Hepatocyte (in vitro differentiated cells): ENCODE data around the gene WNT2. TPM values are rescaled to one million over a fixed set of nuclear protein-coding genes. Genes with fewer than 3 reads are reported as not detected.

Experiments
- DNase-seq: peaks from one replicate; pipeline ENCODE4 v3.0.0-alpha.2; 2016; ENCODE audit warnings: low spot score
- H2AFZ ChIP-seq: fragments of 200-600 bp; sonication (generic); 2 replicates; pipeline ENCODE4 v1.6.0; 2016; ENCODE audit warnings: antibody characterized with exemption, mild to moderate bottlenecking
- H3K27ac ChIP-seq: fragments of 200-600 bp; sonication (generic); 2 replicates; pipeline ENCODE4 v1.5.1; 2016; ENCODE audit warnings: mild to moderate bottlenecking
- H3K27me3 ChIP-seq: fragments of 200-600 bp; sonication (generic); 2 replicates; pipeline ENCODE4 v1.6.1; 2016
- H3K36me3 ChIP-seq: fragments of 200-600 bp; sonication (generic); replicated peaks from 2 replicates; pipeline ENCODE4 v1.5.1; 2016; ENCODE audit warnings: low read depth; ENCODE audit not compliant: insufficient read depth
- H3K4me1 ChIP-seq: fragments of 200-600 bp; sonication (generic); 2 replicates; pipeline ENCODE4 v1.5.1; 2016; ENCODE audit warnings: mild to moderate bottlenecking, moderate library complexity; ENCODE audit not compliant: insufficient read depth
- H3K4me2 ChIP-seq: fragments of 200-600 bp; sonication (generic); 2 replicates; pipeline ENCODE4 v1.6.0; 2016
- H3K4me3 ChIP-seq: fragments of 200-600 bp; sonication (generic); 2 replicates; pipeline ENCODE4 v1.5.1; 2016; ENCODE audit warnings: mild to moderate bottlenecking
- H3K79me2 ChIP-seq: fragments of 200-600 bp; sonication (generic); 2 replicates; pipeline ENCODE4 v1.6.0; 2017; ENCODE audit warnings: mild to moderate bottlenecking
- H3K9me2 ChIP-seq: fragments of 200-600 bp; sonication (generic); replicated peaks from 2 replicates; pipeline ENCODE4 v1.6.0; 2017; ENCODE audit warnings: mild to moderate bottlenecking; ENCODE audit not compliant: insufficient read depth
- H3K9me3 ChIP-seq: fragments of 200-600 bp; sonication (generic); 2 replicates; pipeline ENCODE4 v1.5.1; 2016; ENCODE audit warnings: low read depth, mild to moderate bottlenecking
- H4K20me1 ChIP-seq: fragments of 200-600 bp; sonication (generic); 2 replicates; pipeline ENCODE4 v1.6.0; 2016; ENCODE audit warnings: mild to moderate bottlenecking; ENCODE audit not compliant: insufficient read depth, poor library complexity, severe bottlenecking
- EZH2 ChIP-seq: fragments of 200-600 bp; sonication (generic); IDR thresholded peaks from 2 replicates; pipeline ENCODE4 v1.6.1; 2016; ENCODE audit warnings: antibody characterized with exemption, mild to moderate bottlenecking, borderline replicate concordance
- EZH2phosphoT487 ChIP-seq: fragments of 200-600 bp; sonication (generic); IDR thresholded peaks from one replicate; pipeline ENCODE4 v1.6.1; 2018; ENCODE audit warnings: antibody characterized with exemption, mild to moderate bottlenecking, low read depth, moderate library complexity; ENCODE audit not compliant: unreplicated experiment, severe bottlenecking
- WGBS: methylation state at CpG from one replicate; pipeline ENCODE4 v1.1.6; 2016; ENCODE audit warnings: low lambda C conversion rate; ENCODE audit errors: missing lambda C conversion rate; 5-methylcytosine and 5-hydroxymethylcytosine counted together
- polyA plus RNA-seq: library from polyadenylated mRNA; unstranded; fragments of >200 nt; fragmentation: Nextera tagmentation; extraction: Ambion mirVana; gene quantifications from 2 replicates; pipeline ENCODE4 v1.2.1, GENCODE V29; 2016
- total RNA-seq: library from RNA; depleted of rRNA; stranded (reverse); fragments of >200 nt; gene quantifications from 2 replicates; pipeline ENCODE4 v1.2.3, GENCODE V29; 2014
- TF ChIP-seq, protein P1 (sequence below): fragments of 200-600 bp; sonication (generic); IDR thresholded peaks from 2 replicates; pipeline ENCODE4 v1.5.1; 2016; ENCODE audit warnings: antibody characterized with exemption, mild to moderate bottlenecking; ENCODE audit not compliant: poor library complexity

The WNT2 gene
- total and polyA plus RNA-seq, 2 experiments from 2014 or later = 17.6 to 26.3 TPM

GRCh38 chr7:117319181-117319580 lies 3.7 kb downstream of the WNT2 start:
- H3K9me3 ChIP-seq = no peaks in the 10 kb centered on the region
- peaks cover 36% of the 10 kb centered on the region for H3K27me3 ChIP-seq
- no peaks in the 10 kb centered on the region for H3K36me3 ChIP-seq
- TF ChIP-seq EZH2phosphoT487 (no peak), EZH2 (no peak)
- TF ChIP-seq, protein P1, sequence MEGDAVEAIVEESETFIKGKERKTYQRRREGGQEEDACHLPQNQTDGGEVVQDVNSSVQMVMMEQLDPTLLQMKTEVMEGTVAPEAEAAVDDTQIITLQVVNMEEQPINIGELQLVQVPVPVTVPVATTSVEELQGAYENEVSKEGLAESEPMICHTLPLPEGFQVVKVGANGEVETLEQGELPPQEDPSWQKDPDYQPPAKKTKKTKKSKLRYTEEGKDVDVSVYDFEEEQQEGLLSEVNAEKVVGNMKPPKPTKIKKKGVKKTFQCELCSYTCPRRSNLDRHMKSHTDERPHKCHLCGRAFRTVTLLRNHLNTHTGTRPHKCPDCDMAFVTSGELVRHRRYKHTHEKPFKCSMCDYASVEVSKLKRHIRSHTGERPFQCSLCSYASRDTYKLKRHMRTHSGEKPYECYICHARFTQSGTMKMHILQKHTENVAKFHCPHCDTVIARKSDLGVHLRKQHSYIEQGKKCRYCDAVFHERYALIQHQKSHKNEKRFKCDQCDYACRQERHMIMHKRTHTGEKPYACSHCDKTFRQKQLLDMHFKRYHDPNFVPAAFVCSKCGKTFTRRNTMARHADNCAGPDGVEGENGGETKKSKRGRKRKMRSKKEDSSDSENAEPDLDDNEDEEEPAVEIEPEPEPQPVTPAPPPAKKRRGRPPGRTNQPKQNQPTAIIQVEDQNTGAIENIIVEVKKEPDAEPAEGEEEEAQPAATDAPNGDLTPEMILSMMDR = no peak
- no peaks in the 10 kb centered on the region for H3K79me2 ChIP-seq
- no peaks in the 10 kb centered on the region for H3K9me2 ChIP-seq
- H3K27ac ChIP-seq = no peak overlapping the region
- H4K20me1 ChIP-seq = no peaks in the 10 kb centered on the region
- no peak overlapping the region for H3K4me3 ChIP-seq
- H2AFZ ChIP-seq = no peak overlapping the region
- no peak overlapping the region for H3K4me2 ChIP-seq
- whole genome bisulfite sequencing = 84% methylated on average over 3 of the region's 3 CpGs
- peaks cover 8% of the 10 kb centered on the region for H3K4me1 ChIP-seq
- no peak for DNase-seq

DNA sequence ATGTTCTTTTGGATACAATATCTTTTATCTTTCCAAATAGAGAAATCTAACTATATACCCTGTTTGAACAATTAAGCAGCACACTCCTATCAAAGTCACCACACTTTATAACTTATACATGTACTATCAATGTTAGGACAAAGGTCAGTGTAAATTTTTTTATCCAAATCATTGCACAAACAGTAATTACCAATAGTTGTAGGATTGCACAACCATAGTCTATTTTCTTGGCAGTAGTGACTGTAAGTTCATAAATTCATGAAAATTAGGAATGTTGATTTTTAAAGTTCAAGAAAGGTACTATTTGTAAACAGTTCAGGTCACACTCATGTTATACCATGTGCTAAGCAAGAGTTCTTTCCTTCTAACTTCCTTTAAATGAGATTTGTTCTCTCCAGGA lies 9.3 kb downstream of the WNT2 start:
- no peak overlapping the region for H3K27ac ChIP-seq

DNA sequence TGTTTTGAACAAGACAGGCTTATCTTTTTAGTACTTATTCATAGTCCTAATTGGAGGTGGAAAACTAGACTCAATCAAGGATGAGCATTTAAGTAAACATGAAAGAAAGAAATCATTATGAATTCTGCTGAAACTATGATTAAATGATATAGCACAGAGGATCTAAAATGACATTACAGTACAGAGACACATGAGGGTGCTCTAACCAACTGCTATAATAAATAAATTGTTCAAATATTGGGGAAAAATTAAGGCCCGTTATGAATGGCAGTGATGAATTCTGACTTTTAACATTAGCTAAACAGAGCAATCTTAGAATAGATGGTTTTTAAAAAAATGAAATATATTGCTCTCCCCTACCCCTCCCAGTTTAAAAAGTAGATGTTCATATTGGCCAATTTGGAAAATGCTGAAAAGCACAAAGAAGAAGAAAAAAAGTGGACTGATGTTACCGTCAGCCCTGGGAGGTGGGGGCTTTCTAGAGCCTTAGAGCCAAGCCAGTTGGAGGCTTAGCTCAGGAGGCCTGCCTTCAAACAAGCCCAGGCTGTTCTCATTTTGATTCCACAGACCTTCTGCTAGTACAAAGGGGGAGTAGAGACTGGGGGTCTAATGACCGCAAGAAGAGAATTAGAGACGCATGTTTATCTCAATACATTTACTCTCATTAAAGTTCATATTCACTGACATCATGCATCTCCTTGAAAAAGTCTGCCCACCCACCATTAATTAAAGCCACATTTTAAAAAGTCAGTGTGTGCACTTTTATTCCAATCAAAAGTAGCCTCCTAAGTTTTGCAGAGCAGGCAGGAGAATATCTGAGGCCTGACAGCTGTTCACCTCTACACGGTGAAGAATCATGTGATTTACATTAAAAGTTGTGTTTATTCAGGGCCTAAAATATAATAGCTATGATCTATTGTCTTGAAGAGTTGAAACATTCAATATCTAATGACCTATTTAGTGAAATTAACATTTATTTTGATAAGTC lies 10.0 kb downstream of the WNT2 start:
- Histone ChIP-seq H3K79me2 (no peaks in the 10 kb centered on the region), H3K4me3 (no peak overlapping the region), H3K27me3 (no peaks in the 10 kb centered on the region), H3K27ac (no peak overlapping the region), H3K4me2 (no peak overlapping the region), H3K9me2 (no peaks in the 10 kb centered on the region), H2AFZ (no peak overlapping the region), H3K36me3 (no peaks in the 10 kb centered on the region), H3K4me1 (no peaks in the 10 kb centered on the region), H3K9me3 (no peaks in the 10 kb centered on the region), H4K20me1 (no peaks in the 10 kb centered on the region)
- no peak for DNase-seq
- whole genome bisulfite sequencing = 50% methylated on average over 5 of the region's 5 CpGs
- TF ChIP-seq, protein P1 = peak; percentile 40
- TF ChIP-seq EZH2 = no peak

More for the DNA sequence above, 9.3 kb downstream of the WNT2 start:
- no peaks in the 10 kb centered on the region for H3K27me3 ChIP-seq
- no peaks in the 10 kb centered on the region for H3K79me2 ChIP-seq
- H4K20me1 ChIP-seq = no peaks in the 10 kb centered on the region
- no peak overlapping the region for H3K4me2 ChIP-seq
- no peaks in the 10 kb centered on the region for H3K9me3 ChIP-seq
- H2AFZ ChIP-seq = no peak overlapping the region
- no peak for TF ChIP-seq EZH2
- TF ChIP-seq, protein P1 = no peak
- TF ChIP-seq EZH2phosphoT487 = no peak
- no peaks in the 10 kb centered on the region for H3K9me2 ChIP-seq
- no peak overlapping the region for H3K4me3 ChIP-seq
- H3K36me3 ChIP-seq = no peaks in the 10 kb centered on the region
- no peaks in the 10 kb centered on the region for H3K4me1 ChIP-seq
- no peak for DNase-seq
